OCI-LY1 (cell line): Measurements from ENCODE around the gene EXOC1L.

Source experiments
- EZH2 ChIP-seq: fragments of 200-600 bp; sonication (generic), shearing (Covaris generic); IDR thresholded peaks from 2 replicates; pipeline ENCODE4 v1.8.0; 2017; ENCODE audit warnings: borderline replicate concordance, mixed run types, mild to moderate bottlenecking, antibody characterized with exemption, low read length, moderate library complexity, mixed read lengths
- TF ChIP-seq, protein P1 (sequence below): fragments of 200-600 bp; sonication (generic), shearing (Covaris generic); IDR thresholded peaks from 2 replicates; pipeline ENCODE4 v1.5.1; 2017; ENCODE audit warnings: mild to moderate bottlenecking, antibody characterized with exemption, low read length, moderate library complexity, mixed read lengths

DNA sequence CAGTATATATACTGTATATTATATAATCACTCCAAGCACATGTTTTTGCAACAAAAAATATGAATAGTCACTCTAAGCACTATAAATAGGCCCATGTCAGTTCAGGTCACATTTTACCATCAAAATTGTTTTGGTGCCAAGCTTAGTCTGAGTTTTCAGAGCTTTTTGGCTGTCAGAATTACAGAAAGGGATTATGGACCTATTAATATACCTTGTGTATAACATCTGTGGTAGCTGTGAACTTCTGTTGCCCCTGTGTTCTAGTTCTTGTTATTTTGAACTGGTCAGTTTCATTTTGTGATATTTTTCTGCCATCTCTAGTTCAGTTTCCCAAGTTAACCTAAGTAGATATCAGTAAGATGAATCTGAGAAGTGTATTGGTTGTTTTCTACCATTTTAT is 56.8 kb downstream of the EXOC1L start:
- TF ChIP-seq, protein P1, sequence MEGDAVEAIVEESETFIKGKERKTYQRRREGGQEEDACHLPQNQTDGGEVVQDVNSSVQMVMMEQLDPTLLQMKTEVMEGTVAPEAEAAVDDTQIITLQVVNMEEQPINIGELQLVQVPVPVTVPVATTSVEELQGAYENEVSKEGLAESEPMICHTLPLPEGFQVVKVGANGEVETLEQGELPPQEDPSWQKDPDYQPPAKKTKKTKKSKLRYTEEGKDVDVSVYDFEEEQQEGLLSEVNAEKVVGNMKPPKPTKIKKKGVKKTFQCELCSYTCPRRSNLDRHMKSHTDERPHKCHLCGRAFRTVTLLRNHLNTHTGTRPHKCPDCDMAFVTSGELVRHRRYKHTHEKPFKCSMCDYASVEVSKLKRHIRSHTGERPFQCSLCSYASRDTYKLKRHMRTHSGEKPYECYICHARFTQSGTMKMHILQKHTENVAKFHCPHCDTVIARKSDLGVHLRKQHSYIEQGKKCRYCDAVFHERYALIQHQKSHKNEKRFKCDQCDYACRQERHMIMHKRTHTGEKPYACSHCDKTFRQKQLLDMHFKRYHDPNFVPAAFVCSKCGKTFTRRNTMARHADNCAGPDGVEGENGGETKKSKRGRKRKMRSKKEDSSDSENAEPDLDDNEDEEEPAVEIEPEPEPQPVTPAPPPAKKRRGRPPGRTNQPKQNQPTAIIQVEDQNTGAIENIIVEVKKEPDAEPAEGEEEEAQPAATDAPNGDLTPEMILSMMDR: no peak
- no peak for TF ChIP-seq EZH2
